ENCODE results near the gene EFHC1. TPM values are rescaled to one million over a fixed set of nuclear protein-coding genes. Genes with fewer than 3 reads are reported as not detected.

The EFHC1 gene
- total RNA-seq, 1 donor, result 30.3 TPM

DNA sequence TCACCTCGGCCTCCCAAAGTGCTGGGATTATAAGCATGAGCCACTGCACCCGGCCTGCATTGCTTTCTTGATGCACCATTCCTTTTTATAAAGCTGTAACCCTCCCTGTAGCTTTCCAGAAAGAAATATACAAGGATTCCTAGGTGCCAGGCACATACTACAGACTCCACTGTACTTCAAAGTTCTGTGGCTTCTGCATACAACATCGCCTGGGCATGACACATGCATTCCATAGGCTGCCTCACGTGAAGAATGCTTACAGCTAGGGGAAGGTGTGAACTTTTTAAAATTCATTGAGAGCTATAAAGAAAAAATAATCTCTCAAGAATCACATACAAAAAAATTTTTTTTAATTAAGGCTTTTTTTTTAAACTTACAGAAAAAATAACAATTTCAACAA is 106.5 kb downstream of the EFHC1 start:
- no peak for TF ChIP-seq CTCF (IDR thresholded peaks at IDR 0.05; ENCODE audit: insufficient read depth, low read length)
- no peak for DNase-seq (ENCODE audit: low read depth)
- H3K4me3 ChIP-seq (ENCODE audit: low read depth, low read length), result no peak overlapping the region

DNA sequence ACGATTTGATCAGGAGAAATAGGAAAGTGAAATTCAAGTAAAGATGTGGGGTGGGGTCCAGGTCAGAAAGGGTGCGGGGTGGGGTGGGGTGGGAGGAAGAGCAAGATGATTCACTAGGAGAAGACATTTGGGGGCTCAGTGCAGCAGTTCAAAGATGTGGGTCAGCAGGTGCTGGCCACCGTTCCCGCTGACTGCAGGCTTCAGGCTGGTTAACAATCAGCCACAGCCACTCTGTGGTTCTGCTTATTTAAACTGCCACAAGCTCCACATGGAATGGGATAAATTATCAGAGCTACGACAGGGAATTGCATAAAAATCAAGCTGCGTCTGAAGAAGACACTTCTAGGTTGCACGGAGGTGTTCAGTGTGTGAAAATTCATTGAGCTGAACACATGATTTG is 107.3 kb downstream of the EFHC1 start:
- no peak overlapping the region for H3K4me3 ChIP-seq (ENCODE audit: low read depth, low read length)
- no peak for DNase-seq (ENCODE audit: low read depth)
- TF ChIP-seq CTCF (IDR thresholded peaks at IDR 0.05; ENCODE audit: insufficient read depth, low read length), result no peak

DNA sequence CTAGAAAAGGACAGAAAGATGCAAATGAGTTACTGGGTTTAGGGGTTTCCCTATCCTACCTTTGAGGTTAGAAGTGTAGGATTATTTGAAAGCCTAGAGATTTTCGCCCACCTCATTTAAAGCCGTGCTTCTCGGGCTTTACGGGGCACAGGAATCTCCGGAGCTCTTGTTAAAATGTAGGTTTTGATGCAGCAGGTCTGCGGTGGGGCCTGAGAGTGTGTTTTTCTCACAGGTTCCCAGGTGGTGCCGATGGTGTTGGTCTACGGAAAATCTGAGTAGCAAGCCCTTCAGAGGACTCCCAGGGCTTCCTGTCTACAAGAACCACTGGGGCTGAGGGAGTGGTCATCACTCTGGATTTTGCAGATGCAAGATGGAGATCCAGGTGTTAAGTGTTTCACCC is 109.2 kb downstream of the EFHC1 start:
- H3K4me3 ChIP-seq (ENCODE audit: low read depth, low read length), result no peak overlapping the region
- DNase-seq (ENCODE audit: low read depth), result no peak
- TF ChIP-seq CTCF (IDR thresholded peaks at IDR 0.05; ENCODE audit: insufficient read depth, low read length), result no peak

- DNase-seq (ENCODE audit: low read depth), result no peak
- H3K4me3 ChIP-seq (ENCODE audit: low read depth, low read length), result no peak overlapping the region
- no peak for TF ChIP-seq CTCF (IDR thresholded peaks at IDR 0.05; ENCODE audit: insufficient read depth, low read length)
Observed at GRCh38 chr6:52530351-52530750, 110.2 kb downstream of the EFHC1 start.

DNA sequence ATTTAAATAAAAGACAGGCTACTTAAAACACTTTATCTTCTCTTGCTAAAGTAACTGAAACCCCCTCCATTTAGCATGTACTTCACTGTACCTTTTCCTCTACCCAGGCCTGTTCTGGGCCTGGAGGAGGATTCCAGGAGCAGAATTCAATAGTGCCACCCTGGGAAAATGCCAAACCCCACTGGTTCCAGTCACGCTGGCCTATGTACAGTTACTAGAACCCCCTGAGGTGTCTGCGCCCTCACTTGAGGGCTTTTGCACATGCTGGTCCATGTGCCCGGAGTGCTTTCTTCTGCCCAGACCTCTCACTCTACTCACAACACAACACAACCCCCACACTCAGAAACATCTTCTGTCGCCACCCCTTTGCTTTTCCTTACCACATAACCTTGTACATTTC is 111.3 kb downstream of the EFHC1 start:
- H3K4me3 ChIP-seq (ENCODE audit: low read depth, low read length), result no peak overlapping the region
- no peak for TF ChIP-seq CTCF (IDR thresholded peaks at IDR 0.05; ENCODE audit: insufficient read depth, low read length)
- DNase-seq (ENCODE audit: low read depth), result no peak

- no peak for DNase-seq (ENCODE audit: low read depth)
- TF ChIP-seq CTCF (IDR thresholded peaks at IDR 0.05; ENCODE audit: insufficient read depth, low read length), result no peak
- H3K4me3 ChIP-seq (ENCODE audit: low read depth, low read length), result no peak overlapping the region
Observed at GRCh38 chr6:52531834-52532233, 111.7 kb downstream of the EFHC1 start.

DNA sequence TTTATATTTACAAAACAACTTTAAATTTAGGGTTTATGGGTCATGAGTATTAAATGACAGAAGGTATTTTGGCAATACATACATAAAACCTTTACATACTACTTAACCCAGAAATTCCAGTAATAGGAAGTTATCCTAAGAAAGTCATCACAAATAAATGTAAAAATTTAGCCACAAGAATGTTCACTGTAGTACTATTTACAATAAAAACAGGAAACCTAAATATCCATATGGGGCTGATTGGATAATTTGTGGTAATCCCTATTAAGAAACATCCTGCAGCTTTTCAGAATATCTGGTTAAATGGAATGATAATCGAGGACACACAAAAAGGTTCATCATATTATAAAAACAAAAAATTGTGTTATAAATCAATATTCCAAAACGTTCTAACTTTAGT is 112.3 kb downstream of the EFHC1 start:
- DNase-seq (ENCODE audit: low read depth), result no peak
- no peak for TF ChIP-seq CTCF (IDR thresholded peaks at IDR 0.05; ENCODE audit: insufficient read depth, low read length)
- H3K4me3 ChIP-seq (ENCODE audit: low read depth, low read length), result no peak overlapping the region

Measured in fibroblast of the aortic adventitia (primary cell).